H9 (cell line): ENCODE results near the gene MGAM2. TPM values are rescaled to one million over a fixed set of nuclear protein-coding genes. Genes with fewer than 3 reads are reported as not detected.
A peak's percentile ranks its signal among the peaks of the same experiment; 100 is the strongest.

ENCODE experiments used
- DNase-seq: peaks from one replicate; pipeline ENCODE4 v3.0.0-alpha.2; 2017
- H2AFZ ChIP-seq: one replicate; pipeline ENCODE4 v1.6.1; 2013; ENCODE audit warnings: mild to moderate bottlenecking, low read length, control low read depth, moderate library complexity
- H2AK5ac ChIP-seq: 2 replicates; pipeline ENCODE4 v1.6.1; 2013; ENCODE audit warnings: low read length, control low read depth, mixed read lengths; ENCODE audit not compliant: insufficient read length
- H2BK120ac ChIP-seq: one replicate; pipeline ENCODE4 v1.6.1; 2013; ENCODE audit warnings: low read depth, mild to moderate bottlenecking, low read length, control low read depth, inconsistent platforms; ENCODE audit not compliant: poor library complexity, severe bottlenecking
- H2BK12ac ChIP-seq: 2 replicates; pipeline ENCODE4 v1.6.1; 2013; ENCODE audit warnings: low read length, control low read depth, mixed read lengths, low read depth; ENCODE audit not compliant: insufficient read length
- H2BK15ac ChIP-seq: 2 replicates; pipeline ENCODE4 v1.6.1; 2013; ENCODE audit warnings: low read depth, low read length, control low read depth
- H2BK20ac ChIP-seq: one replicate; pipeline ENCODE4 v1.6.1; 2013; ENCODE audit warnings: low read depth, mild to moderate bottlenecking, low read length, control low read depth, inconsistent platforms; ENCODE audit not compliant: poor library complexity, severe bottlenecking
- H2BK5ac ChIP-seq: 2 replicates; pipeline ENCODE4 v1.6.1; 2013; ENCODE audit warnings: low read length, control low read depth, mixed read lengths; ENCODE audit not compliant: insufficient read length
- H3K14ac ChIP-seq: 2 replicates; pipeline ENCODE4 v1.6.1; 2013; ENCODE audit warnings: low read length, control low read depth; ENCODE audit not compliant: insufficient read depth
- H3K18ac ChIP-seq: 2 replicates; pipeline ENCODE4 v1.6.1; 2013; ENCODE audit warnings: low read depth, mild to moderate bottlenecking, mixed read lengths, low read length, control low read depth; ENCODE audit not compliant: insufficient read length
- H3K23ac ChIP-seq: 2 replicates; pipeline ENCODE4 v1.6.1; 2013; ENCODE audit warnings: low read length, control low read depth, mixed read lengths, low read depth; ENCODE audit not compliant: insufficient read length
- H3K23me2 ChIP-seq: 2 replicates; pipeline ENCODE4 v1.6.1; 2013; ENCODE audit warnings: low read depth, mild to moderate bottlenecking, mixed read lengths, low read length, control low read depth; ENCODE audit not compliant: insufficient read length, poor library complexity, severe bottlenecking
- H3K27ac ChIP-seq: 2 replicates; pipeline ENCODE4 v1.5.1; 2013; ENCODE audit warnings: low read length, control low read depth, mixed read lengths, low read depth; ENCODE audit not compliant: insufficient read length
- H3K27me3 ChIP-seq: 2 replicates; pipeline ENCODE4 v1.6.1; 2013; ENCODE audit warnings: low read length, control low read depth, inconsistent platforms; ENCODE audit not compliant: insufficient read depth
- H3K4ac ChIP-seq: 2 replicates; pipeline ENCODE4 v1.6.1; 2013; ENCODE audit warnings: low read depth, mild to moderate bottlenecking, control low read depth, inconsistent platforms, low read length, moderate library complexity
- H3K4me1 ChIP-seq: 2 replicates; pipeline ENCODE4 v1.6.1; 2013; ENCODE audit warnings: low read length, control low read depth, inconsistent platforms; ENCODE audit not compliant: insufficient read depth
- H3K4me2 ChIP-seq: 2 replicates; pipeline ENCODE4 v1.6.1; 2013; ENCODE audit warnings: low read length, control low read depth, mixed read lengths; ENCODE audit not compliant: insufficient read length, insufficient read depth
- H3K56ac ChIP-seq: 2 replicates; pipeline ENCODE4 v1.6.1; 2013; ENCODE audit warnings: low read depth, mild to moderate bottlenecking, mixed read lengths, low read length, control low read depth; ENCODE audit not compliant: insufficient read length
- H3K79me1 ChIP-seq: 2 replicates; pipeline ENCODE4 v1.6.1; 2013; ENCODE audit warnings: low read depth, mild to moderate bottlenecking, moderate library complexity, low read length, control low read depth, inconsistent platforms; ENCODE audit not compliant: insufficient read depth, poor library complexity, severe bottlenecking
- H3K79me2 ChIP-seq: 2 replicates; pipeline ENCODE4 v1.6.1; 2013; ENCODE audit warnings: low read length, control low read depth, inconsistent platforms; ENCODE audit not compliant: insufficient read depth
- H3K9ac ChIP-seq: 2 replicates; pipeline ENCODE4 v1.6.1; 2013; ENCODE audit warnings: low read length, control low read depth, mixed read lengths; ENCODE audit not compliant: insufficient read length; ENCODE audit errors: extremely low read depth
- H3K9me3 ChIP-seq: one replicate; pipeline ENCODE4 v1.6.1; 2013; ENCODE audit warnings: low read depth, low read length, inconsistent platforms; ENCODE audit not compliant: control insufficient read depth
- H3T11ph ChIP-seq: one replicate; pipeline ENCODE4 v1.6.1; 2013; ENCODE audit warnings: mild to moderate bottlenecking, low read length, control low read depth, inconsistent platforms
- H4K20me1 ChIP-seq: one replicate; pipeline ENCODE4 v1.6.1; 2013; ENCODE audit not compliant: control insufficient read depth, insufficient read length, insufficient read depth
- H4K5ac ChIP-seq: 2 replicates; pipeline ENCODE4 v1.6.1; 2013; ENCODE audit warnings: low read depth, mild to moderate bottlenecking, mixed read lengths, low read length, control low read depth; ENCODE audit not compliant: insufficient read length
- H4K8ac ChIP-seq: replicated peaks from 2 replicates; pipeline ENCODE4 v1.6.1; 2013; ENCODE audit warnings: low read length, control low read depth, mixed read lengths, low read depth; ENCODE audit not compliant: insufficient read length
- H4K91ac ChIP-seq: 2 replicates; pipeline ENCODE4 v1.6.1; 2013; ENCODE audit warnings: low read depth, mild to moderate bottlenecking, moderate library complexity, mixed read lengths, low read length, control low read depth; ENCODE audit not compliant: insufficient read length
- H3K27ac Mint-ChIP-seq, 3 experiments: 2 replicates in 2 of 3; 3 replicates in 1 of 3; pipeline ENCODE4 v1.8.0; 2020 to 2021; ENCODE audit warnings: mixed read lengths in 3 of 3, mild to moderate bottlenecking in 1 of 3, moderate library complexity in 1 of 3
- H3K27me3 Mint-ChIP-seq: 2 replicates; pipeline ENCODE4 v1.8.0; 2021; ENCODE audit warnings: low read depth, mild to moderate bottlenecking, moderate library complexity, mixed read lengths
- H3K36me3 Mint-ChIP-seq, 3 experiments: 2 replicates in 2 of 3; 3 replicates in 1 of 3; pipeline ENCODE4 v1.8.0; 2020 to 2021; ENCODE audit warnings: low read depth in 3 of 3, mixed read lengths in 3 of 3; ENCODE audit not compliant: insufficient read depth in 1 of 3
- H3K4me1 Mint-ChIP-seq, 2 experiments: 2 replicates each; pipeline ENCODE4 v1.8.0; 2020; ENCODE audit warnings: mixed read lengths in 2 of 2
- H3K4me3 Mint-ChIP-seq, 2 experiments: 2 replicates in 1 of 2; 3 replicates in 1 of 2; pipeline ENCODE4 v1.8.0; 2020 to 2021; ENCODE audit warnings: mild to moderate bottlenecking in 2 of 2, mixed read lengths in 2 of 2, moderate library complexity in 1 of 2
- H3K9me3 Mint-ChIP-seq, 2 experiments: 2 replicates in 1 of 2; 3 replicates in 1 of 2; pipeline ENCODE4 v1.8.0; 2020; ENCODE audit warnings: mild to moderate bottlenecking in 2 of 2, mixed read lengths in 2 of 2, moderate library complexity in 1 of 2
- CTCF ChIP-seq: fragments of 200-600 bp; sonication (generic); conservative IDR thresholded peaks from 3 replicates; pipeline ENCODE4 v1.8.0; 2021; ENCODE audit warnings: antibody characterized with exemption, mild to moderate bottlenecking
- WGBS: extraction: QIAGEN DNeasy Blood & Tissue Kit; methylation state at CpG from one replicate; pipeline ENCODE4 v1.1.7; 2013; ENCODE audit warnings: missing lambda C conversion rate, low lambda C conversion rate, mixed read lengths; ENCODE audit not compliant: insufficient read length; ENCODE audit errors: extremely low coverage; 5-methylcytosine and 5-hydroxymethylcytosine counted together
- total RNA-seq: library from RNA; stranded (reverse); gene quantifications from 2 replicates; pipeline ENCODE4 v1.2.1, GENCODE V29; 2021

The MGAM2 gene
- total RNA-seq, 1 experiment from 2014 or later = not detected

GRCh38 chr7:142153400-142153799 is 41.9 kb downstream of the MGAM2 start:
- Histone ChIP-seq H3K4ac (no peak overlapping the region), H4K8ac (no peak overlapping the region), H2BK15ac (no peak overlapping the region), H3K27ac (no peak overlapping the region), H3K9ac (no peak overlapping the region), H3K9me3 (no peaks in the 10 kb centered on the region), H3K56ac (no peak overlapping the region), H3K4me1 (no peaks in the 10 kb centered on the region), H2BK20ac (no peak overlapping the region), H3K14ac (no peak overlapping the region), H2BK5ac (no peak overlapping the region), H3K18ac (no peak overlapping the region), H3K23ac (no peak overlapping the region), H4K20me1 (no peaks in the 10 kb centered on the region), H2BK12ac (no peak overlapping the region), H4K91ac (no peak overlapping the region), H3K4me2 (no peak overlapping the region), H2BK120ac (no peak overlapping the region), H3K79me1 (no peaks in the 10 kb centered on the region), H2AK5ac (no peak overlapping the region), H4K5ac (no peak overlapping the region), H2AFZ (no peak overlapping the region), H3K79me2 (no peaks in the 10 kb centered on the region), H3T11ph (no peak overlapping the region), H3K23me2 (no peaks in the 10 kb centered on the region), H3K27me3 (no peaks in the 10 kb centered on the region)
- no CpG with 5 or more reads among the region's 4 CpGs for WGBS
- Mint-ChIP-seq H3K4me3 (no peak overlapping the region), H3K4me1 (no peaks in the 10 kb centered on the region), H3K27ac (no peak overlapping the region), H3K27me3 (no peaks in the 10 kb centered on the region; the same call in 1 of the 2 replicates), H3K9me3 (no peaks in the 10 kb centered on the region; a peak in 1 of 5 replicates), H3K36me3 (no peaks in the 10 kb centered on the region; a peak in 1 of 7 replicates)
- TF ChIP-seq CTCF = peak; percentile 52
- DNase-seq = no peak
